ENCODE data around the gene GMCL2.

GMCL2 gene

DNA sequence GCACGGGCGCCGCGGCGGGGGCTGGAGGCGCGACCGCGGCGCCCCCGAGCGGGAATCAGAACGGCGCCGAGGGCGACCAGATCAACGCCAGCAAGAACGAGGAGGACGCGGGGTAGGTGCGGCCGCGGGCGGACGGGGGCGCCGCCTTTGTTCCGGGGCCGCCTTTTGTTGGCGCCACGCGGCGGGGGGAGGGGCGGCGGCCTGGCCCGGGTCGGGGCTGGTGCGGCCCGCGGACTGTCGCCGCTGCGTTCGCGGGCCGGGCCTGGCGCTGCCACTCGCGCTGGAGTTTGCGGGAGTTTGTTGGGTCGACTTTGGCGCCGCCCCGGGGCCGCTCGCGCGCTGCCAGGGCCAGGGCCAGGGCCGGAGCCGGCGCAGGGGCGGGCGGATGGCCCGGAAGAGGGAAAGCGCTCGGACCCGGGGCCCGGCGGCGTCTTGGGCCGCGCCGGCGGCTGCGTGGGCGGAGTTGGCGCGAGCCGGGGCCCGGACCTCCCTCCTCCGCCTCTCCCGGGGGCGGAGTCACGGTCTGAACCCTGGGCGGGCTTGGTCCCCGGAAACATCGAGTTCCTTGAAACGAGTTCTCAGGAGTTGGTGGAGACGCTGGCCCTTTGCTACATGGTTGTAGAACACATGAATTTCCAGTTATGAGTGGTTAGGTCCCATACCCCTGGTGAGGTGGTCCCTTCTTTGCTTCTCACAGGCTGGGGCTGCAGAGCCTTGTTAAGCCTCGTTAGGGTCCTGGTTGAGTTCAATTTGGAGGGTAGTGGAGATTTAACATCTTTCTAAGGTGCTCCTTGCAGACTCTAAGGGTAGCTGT, 18.0 kb upstream of the GMCL2 start:
- TF ChIP-seq EZH2phosphoT487 (conservative IDR thresholded peaks at IDR 0.05; ENCODE audit: low read length) = no peak
- TF ChIP-seq, protein P1, sequence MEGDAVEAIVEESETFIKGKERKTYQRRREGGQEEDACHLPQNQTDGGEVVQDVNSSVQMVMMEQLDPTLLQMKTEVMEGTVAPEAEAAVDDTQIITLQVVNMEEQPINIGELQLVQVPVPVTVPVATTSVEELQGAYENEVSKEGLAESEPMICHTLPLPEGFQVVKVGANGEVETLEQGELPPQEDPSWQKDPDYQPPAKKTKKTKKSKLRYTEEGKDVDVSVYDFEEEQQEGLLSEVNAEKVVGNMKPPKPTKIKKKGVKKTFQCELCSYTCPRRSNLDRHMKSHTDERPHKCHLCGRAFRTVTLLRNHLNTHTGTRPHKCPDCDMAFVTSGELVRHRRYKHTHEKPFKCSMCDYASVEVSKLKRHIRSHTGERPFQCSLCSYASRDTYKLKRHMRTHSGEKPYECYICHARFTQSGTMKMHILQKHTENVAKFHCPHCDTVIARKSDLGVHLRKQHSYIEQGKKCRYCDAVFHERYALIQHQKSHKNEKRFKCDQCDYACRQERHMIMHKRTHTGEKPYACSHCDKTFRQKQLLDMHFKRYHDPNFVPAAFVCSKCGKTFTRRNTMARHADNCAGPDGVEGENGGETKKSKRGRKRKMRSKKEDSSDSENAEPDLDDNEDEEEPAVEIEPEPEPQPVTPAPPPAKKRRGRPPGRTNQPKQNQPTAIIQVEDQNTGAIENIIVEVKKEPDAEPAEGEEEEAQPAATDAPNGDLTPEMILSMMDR (IDR thresholded peaks at IDR 0.05; ENCODE audit: insufficient read depth, low read length, poor library complexity, severe bottlenecking) = no peak
- H3K9ac ChIP-seq (ENCODE audit: low read length) = peak overlapping the region; percentile 100
- peaks cover 48% of the 10 kb centered on the region for H3K79me2 ChIP-seq (ENCODE audit: insufficient read depth, low read length)
- H3K9me2 ChIP-seq (replicated peaks; ENCODE audit: insufficient read depth, low read length) = no peaks in the 10 kb centered on the region
- peaks cover 42% of the 10 kb centered on the region for H3K36me3 ChIP-seq (ENCODE audit: low read length)
- peak overlapping the region; percentile 96 for H3K4me3 ChIP-seq (ENCODE audit: insufficient read depth, low read length, poor library complexity, severe bottlenecking)
- H3K27ac ChIP-seq (ENCODE audit: low read depth, low read length) = peak overlapping the region; percentile 91
- H3K9me3 ChIP-seq (ENCODE audit: insufficient read depth, low read length) = no peaks in the 10 kb centered on the region
- peaks cover 48% of the 10 kb centered on the region for H3F3A ChIP-seq (ENCODE audit: insufficient read depth)
- no peaks in the 10 kb centered on the region for H3K27me3 ChIP-seq (ENCODE audit: low read length)
- no peak overlapping the region for H2AFZ ChIP-seq (ENCODE audit: low read depth, low read length, severe bottlenecking)
- peak overlapping the region; percentile 97 for H3K4me2 ChIP-seq (ENCODE audit: low read depth, low read length, poor library complexity, severe bottlenecking)
- H4K20me1 ChIP-seq (ENCODE audit: low read depth, low read length) = peaks cover 40% of the 10 kb centered on the region

DNA sequence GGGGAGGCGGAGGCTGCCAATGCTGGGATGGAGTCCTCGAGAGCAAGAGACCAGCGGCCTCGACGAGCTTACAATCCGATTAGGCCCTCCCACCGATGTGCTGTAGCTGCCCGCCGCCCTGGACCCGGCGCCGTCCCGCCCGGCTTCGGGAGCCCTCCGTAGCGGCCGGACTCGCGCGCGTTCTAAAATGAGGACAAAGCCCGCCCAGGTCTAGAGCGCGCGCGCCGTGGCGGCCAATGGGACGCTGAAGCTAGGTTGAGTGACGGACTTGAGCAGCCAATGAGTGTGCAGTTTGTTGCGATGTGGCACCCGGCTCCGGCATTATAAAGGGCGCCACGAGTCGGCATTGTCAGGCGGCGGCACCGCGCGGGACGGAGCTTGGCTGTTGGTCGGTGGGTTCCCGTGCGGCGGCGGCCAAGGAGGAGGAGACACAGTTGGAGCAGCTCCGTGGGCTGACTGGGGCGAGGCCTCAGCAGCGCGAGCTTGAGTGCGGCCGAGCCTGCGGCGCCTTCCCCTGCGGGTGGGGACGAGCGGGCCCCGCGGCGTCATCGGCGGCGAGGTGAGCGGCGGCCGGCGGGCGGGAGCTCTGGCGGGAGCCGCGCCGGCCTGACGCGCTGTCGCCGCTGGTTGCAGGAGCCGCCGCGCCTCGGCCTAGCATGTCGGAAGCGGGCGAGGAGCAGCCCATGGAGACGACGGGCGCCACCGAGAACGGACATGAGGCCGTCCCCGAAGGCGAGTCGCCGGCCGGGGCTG, 17.2 kb upstream of the GMCL2 start, which contains the start of gene HNRNPAB:
Gene HNRNPAB, plus strand, starts transcription at position 352 of the 753 bp plus-strand sequence. Its CDS starts 305 bp downstream, at position 657.
- TF ChIP-seq, protein P1 (IDR thresholded peaks at IDR 0.05; ENCODE audit: insufficient read depth, low read length, poor library complexity, severe bottlenecking) = no peak
- no peak for TF ChIP-seq EZH2phosphoT487 (conservative IDR thresholded peaks at IDR 0.05; ENCODE audit: low read length)
- Histone ChIP-seq H3K79me2 (ENCODE audit: insufficient read depth, low read length) (peaks cover 48% of the 10 kb centered on the region), H2AFZ (ENCODE audit: low read depth, low read length, severe bottlenecking) (peak within 1 kb of the TSS; percentile 58)

DNA sequence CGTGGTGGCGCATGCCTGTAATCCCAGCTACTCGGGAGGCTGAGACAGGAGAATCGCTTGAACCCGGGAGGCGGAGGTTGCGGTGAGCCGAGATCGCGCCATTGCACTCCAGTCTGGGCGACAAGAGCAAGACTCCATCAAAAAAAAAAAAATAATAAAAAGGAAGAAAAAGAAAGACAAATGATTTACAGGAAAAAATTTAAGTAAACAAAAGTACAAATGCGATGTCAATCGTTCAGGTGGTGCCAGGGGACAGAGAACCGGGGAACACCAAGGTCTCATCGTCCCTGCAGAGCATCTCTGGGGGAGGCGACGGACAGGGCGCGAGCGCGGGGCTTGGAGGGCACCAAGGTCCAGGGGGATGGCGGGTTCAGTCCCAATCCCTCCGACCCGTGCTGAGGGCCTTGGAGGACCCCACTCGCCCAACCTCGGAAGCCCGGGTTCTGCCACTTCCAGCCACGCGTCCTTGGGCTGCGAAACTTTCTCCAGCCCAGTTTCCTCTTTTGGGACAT, 16.6 kb upstream of the GMCL2 start:
- TF ChIP-seq, protein P1 (IDR thresholded peaks at IDR 0.05; ENCODE audit: insufficient read depth, low read length, poor library complexity, severe bottlenecking) = no peak
- TF ChIP-seq EZH2phosphoT487 (conservative IDR thresholded peaks at IDR 0.05; ENCODE audit: low read length) = no peak
- H3F3A ChIP-seq (ENCODE audit: insufficient read depth) = peaks cover 34% of the 10 kb centered on the region
- no peaks in the 10 kb centered on the region for H3K9me2 ChIP-seq (replicated peaks; ENCODE audit: insufficient read depth, low read length)
- H3K9me3 ChIP-seq (ENCODE audit: insufficient read depth, low read length) = no peaks in the 10 kb centered on the region
- peak overlapping the region; percentile 64 for H3K27ac ChIP-seq (ENCODE audit: low read depth, low read length)
- peaks cover 48% of the 10 kb centered on the region for H3K79me2 ChIP-seq (ENCODE audit: insufficient read depth, low read length)
- H4K20me1 ChIP-seq (ENCODE audit: low read depth, low read length) = peaks cover 34% of the 10 kb centered on the region
- H2AFZ ChIP-seq (ENCODE audit: low read depth, low read length, severe bottlenecking) = peak overlapping the region; percentile 58
- peak overlapping the region; percentile 81 for H3K4me2 ChIP-seq (ENCODE audit: low read depth, low read length, poor library complexity, severe bottlenecking)
- H3K9ac ChIP-seq (ENCODE audit: low read length) = peak overlapping the region; percentile 100
- H3K27me3 ChIP-seq (ENCODE audit: low read length) = no peaks in the 10 kb centered on the region
- peaks cover 33% of the 10 kb centered on the region for H3K36me3 ChIP-seq (ENCODE audit: low read length)
- H3K4me3 ChIP-seq (ENCODE audit: insufficient read depth, low read length, poor library complexity, severe bottlenecking) = peak overlapping the region; percentile 96

More for the DNA sequence above, 17.2 kb upstream of the GMCL2 start, which contains the start of gene HNRNPAB:
- H3K9ac ChIP-seq (ENCODE audit: low read length) = peak within 1 kb of the TSS; percentile 100
- peaks cover 40% of the 10 kb centered on the region for H3F3A ChIP-seq (ENCODE audit: insufficient read depth)
- H3K4me2 ChIP-seq (ENCODE audit: low read depth, low read length, poor library complexity, severe bottlenecking) = peak within 1 kb of the TSS; percentile 97
- H3K4me3 ChIP-seq (ENCODE audit: insufficient read depth, low read length, poor library complexity, severe bottlenecking) = peak within 1 kb of the TSS; percentile 96
- peak within 1 kb of the TSS; percentile 91 for H3K27ac ChIP-seq (ENCODE audit: low read depth, low read length)
- H3K9me2 ChIP-seq (replicated peaks; ENCODE audit: insufficient read depth, low read length) = no peaks in the 10 kb centered on the region
- H3K36me3 ChIP-seq (ENCODE audit: low read length) = peaks cover 39% of the 10 kb centered on the region
- H3K9me3 ChIP-seq (ENCODE audit: insufficient read depth, low read length) = no peaks in the 10 kb centered on the region
- no peaks in the 10 kb centered on the region for H3K27me3 ChIP-seq (ENCODE audit: low read length)
- H4K20me1 ChIP-seq (ENCODE audit: low read depth, low read length) = peaks cover 40% of the 10 kb centered on the region
